NCI-H510A treated with DMSO at 0.1 percent for 48 hours (cell line): ENCODE measurements around the gene MECR.

ENCODE experiments used
- DNase-seq: peaks from one replicate; lab custom pipeline; 2025; lab: John Stamatoyannopoulos, UW

Gene MECR

GRCh38 chr1:29230553-29231378 lies at the start of gene MECR:
Gene MECR, minus strand, starts transcription at chr1:29230934. Its CDS starts 28 bp downstream, at chr1:29230906.
- peak; percentile 67 for DNase-seq

- no peak for DNase-seq
These were observed 49.2 kb upstream of the MECR start for GRCh38 chr1:29279951-29280391.

- no peak for DNase-seq
These were observed 48.7 kb upstream of the MECR start for GRCh38 chr1:29279406-29279805.

GRCh38 chr1:29278124-29278523 lies 47.4 kb upstream of the MECR start:
- no peak for DNase-seq

- DNase-seq: no peak
These were observed 44.7 kb upstream of the MECR start for GRCh38 chr1:29275435-29275834.

- no peak for DNase-seq
These were observed 41.6 kb upstream of the MECR start for GRCh38 chr1:29272147-29272907.

- no peak for DNase-seq
These were observed 41.0 kb upstream of the MECR start for GRCh38 chr1:29271724-29272123.

GRCh38 chr1:29270929-29271521 lies 40.3 kb upstream of the MECR start:
- DNase-seq: no peak

- no peak for DNase-seq
These were observed 38.6 kb upstream of the MECR start for GRCh38 chr1:29269382-29269781.

- DNase-seq: no peak
These were observed 36.8 kb upstream of the MECR start for GRCh38 chr1:29267321-29268070.

- no peak for DNase-seq
These were observed 36.2 kb upstream of the MECR start for GRCh38 chr1:29266912-29267311.

GRCh38 chr1:29264773-29265389 lies 34.1 kb upstream of the MECR start:
- DNase-seq: no peak

- no peak for DNase-seq
These were observed 29.8 kb upstream of the MECR start for GRCh38 chr1:29260531-29260930.

GRCh38 chr1:29259802-29260441 lies 29.2 kb upstream of the MECR start:
- no peak for DNase-seq

GRCh38 chr1:29258976-29259801 lies 28.5 kb upstream of the MECR start:
- DNase-seq: no peak

- no peak for DNase-seq
These were observed 27.6 kb upstream of the MECR start for GRCh38 chr1:29258189-29258975.

- DNase-seq: no peak
These were observed 26.5 kb upstream of the MECR start for GRCh38 chr1:29256979-29257804.

- DNase-seq: peak; percentile 27
These were observed 25.7 kb upstream of the MECR start for GRCh38 chr1:29256394-29256793.
